ENCODE data around the gene RABEP2. TPM values are rescaled to one million over a fixed set of nuclear protein-coding genes. Genes with fewer than 3 reads are reported as not detected.
"Not testable (repeated sequence)": the region's sequence is repeated elsewhere in the genome, so short reads cannot be mapped to it uniquely, and the experiment has no call there.

The RABEP2 gene
- total RNA-seq, 1 donor, result 27.4 TPM

- no peak overlapping the region for H3K4me3 ChIP-seq (ENCODE audit: low read depth, low read length)
- DNase-seq (ENCODE audit: low read depth), result no peak
- TF ChIP-seq, protein P1, sequence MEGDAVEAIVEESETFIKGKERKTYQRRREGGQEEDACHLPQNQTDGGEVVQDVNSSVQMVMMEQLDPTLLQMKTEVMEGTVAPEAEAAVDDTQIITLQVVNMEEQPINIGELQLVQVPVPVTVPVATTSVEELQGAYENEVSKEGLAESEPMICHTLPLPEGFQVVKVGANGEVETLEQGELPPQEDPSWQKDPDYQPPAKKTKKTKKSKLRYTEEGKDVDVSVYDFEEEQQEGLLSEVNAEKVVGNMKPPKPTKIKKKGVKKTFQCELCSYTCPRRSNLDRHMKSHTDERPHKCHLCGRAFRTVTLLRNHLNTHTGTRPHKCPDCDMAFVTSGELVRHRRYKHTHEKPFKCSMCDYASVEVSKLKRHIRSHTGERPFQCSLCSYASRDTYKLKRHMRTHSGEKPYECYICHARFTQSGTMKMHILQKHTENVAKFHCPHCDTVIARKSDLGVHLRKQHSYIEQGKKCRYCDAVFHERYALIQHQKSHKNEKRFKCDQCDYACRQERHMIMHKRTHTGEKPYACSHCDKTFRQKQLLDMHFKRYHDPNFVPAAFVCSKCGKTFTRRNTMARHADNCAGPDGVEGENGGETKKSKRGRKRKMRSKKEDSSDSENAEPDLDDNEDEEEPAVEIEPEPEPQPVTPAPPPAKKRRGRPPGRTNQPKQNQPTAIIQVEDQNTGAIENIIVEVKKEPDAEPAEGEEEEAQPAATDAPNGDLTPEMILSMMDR (IDR thresholded peaks at IDR 0.05; ENCODE audit: insufficient read depth, low read length), result no peak
Observed at GRCh38 chr16:28891964-28892890, 32.8 kb downstream of the RABEP2 start.

DNA sequence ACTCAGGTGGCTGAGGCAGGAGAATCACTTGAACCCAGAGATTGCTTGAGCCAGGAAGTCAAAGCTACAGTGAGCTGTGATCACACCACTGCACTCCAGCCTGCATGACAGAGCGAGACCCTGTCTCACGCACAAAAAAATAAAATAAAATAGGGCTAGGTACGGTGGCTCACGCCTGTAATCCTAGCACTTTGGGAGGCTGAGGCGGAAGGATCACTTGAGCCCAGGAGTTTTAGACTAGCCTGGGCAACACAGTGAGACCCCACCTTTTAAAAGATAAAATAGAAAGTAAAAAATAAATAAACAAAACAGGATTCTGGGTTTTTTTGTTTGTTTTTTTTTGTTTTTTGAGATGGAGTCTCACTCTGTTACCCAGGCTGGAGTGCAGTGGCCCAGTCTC, 34.7 kb downstream of the RABEP2 start:
- DNase-seq (ENCODE audit: low read depth); H3K4me3 ChIP-seq (ENCODE audit: low read depth, low read length): not testable (repeated sequence)

DNA sequence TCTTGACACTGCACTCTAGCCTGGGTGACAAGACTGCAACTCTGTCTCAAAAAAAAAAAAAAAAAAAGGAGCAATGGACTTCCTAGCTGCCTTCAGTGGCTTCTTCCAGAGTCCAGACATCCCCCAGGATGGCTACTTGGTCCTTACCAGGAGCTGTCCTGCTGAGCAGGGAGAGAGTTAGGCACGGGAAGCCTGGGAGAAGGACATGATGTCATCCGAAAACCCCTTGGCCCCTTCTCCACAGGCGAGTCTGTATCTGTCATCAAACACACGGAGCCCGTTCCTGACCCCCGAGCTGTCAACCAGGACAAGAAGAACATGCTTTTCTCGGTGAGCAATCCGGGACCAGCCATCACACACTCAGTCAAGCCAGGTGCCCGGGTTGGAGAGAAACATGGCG, 38.1 kb downstream of the RABEP2 start:
- no peak for DNase-seq (ENCODE audit: low read depth)
- TF ChIP-seq, protein P1 (IDR thresholded peaks at IDR 0.05; ENCODE audit: insufficient read depth, low read length), result no peak
- no peak overlapping the region for H3K4me3 ChIP-seq (ENCODE audit: low read depth, low read length)

GRCh38 chr16:28884045-28884444, 41.0 kb downstream of the RABEP2 start:
- TF ChIP-seq, protein P1 (IDR thresholded peaks at IDR 0.05; ENCODE audit: insufficient read depth, low read length), result no peak
- no peak overlapping the region for H3K4me3 ChIP-seq (ENCODE audit: low read depth, low read length)
- DNase-seq (ENCODE audit: low read depth), result no peak

DNA sequence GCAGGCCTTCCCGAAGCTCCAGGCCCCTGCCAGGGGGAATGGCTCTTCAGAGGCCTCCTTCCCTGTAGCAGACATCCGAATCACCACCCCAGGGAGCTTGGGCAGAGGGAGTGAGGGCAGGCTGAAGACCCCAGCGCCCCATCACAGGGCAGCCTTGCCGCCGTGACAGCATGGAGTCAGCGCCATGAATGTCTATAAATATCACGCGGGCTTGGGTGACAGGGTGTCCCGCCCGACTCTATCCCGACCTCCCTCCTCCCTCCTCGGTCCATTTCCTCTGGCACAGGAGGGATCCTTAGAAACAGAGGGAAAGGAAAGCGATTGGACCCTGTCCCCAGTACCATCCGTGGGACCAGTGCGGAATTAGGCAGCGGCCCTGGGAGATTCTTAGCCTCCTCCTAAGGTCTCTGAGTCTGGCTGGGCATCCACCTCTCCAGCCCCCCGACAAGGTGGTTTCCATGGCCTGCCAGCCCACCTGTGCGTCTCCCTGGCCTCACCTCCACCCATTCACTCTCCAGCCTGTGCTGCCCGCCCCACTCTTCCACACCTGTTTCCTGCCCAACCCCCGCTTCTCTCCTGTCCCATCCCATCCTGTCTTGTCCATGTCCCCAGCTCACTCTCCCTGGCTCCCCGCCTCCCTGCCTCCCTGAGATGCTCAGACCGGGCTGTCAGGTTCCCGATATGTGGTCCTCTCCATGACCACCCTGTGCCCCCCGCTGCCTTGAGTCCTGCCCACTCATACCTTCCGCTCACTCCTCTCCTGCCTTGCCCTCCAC, 41.6 kb downstream of the RABEP2 start:
- TF ChIP-seq, protein P1 (IDR thresholded peaks at IDR 0.05; ENCODE audit: insufficient read depth, low read length), result no peak
- no peak for DNase-seq (ENCODE audit: low read depth)
- no peak overlapping the region for H3K4me3 ChIP-seq (ENCODE audit: low read depth, low read length)

GRCh38 chr16:28882551-28883160, 42.4 kb downstream of the RABEP2 start:
- H3K4me3 ChIP-seq (ENCODE audit: low read depth, low read length), result no peak overlapping the region
- DNase-seq (ENCODE audit: low read depth), result no peak
- TF ChIP-seq, protein P1 (IDR thresholded peaks at IDR 0.05; ENCODE audit: insufficient read depth, low read length), result no peak

DNA sequence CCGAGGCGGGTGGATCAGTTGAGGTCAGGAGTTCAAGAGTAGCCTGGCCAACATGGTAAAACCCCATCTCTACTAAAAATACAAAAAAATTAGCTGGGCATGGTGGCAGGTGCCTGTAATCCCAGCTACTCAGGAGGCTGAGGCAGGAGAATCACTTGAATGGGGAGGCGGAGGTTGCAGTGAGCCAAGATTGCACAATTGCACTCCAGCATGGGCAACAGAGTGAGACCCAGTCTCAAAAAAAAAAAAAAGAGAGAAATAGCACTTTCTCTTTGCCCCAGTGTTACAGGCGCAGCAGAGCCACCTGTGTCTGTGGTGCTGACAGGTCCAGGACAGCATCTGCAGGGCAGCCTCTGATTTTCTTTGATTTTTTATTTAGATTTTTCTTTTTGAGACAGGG, 43.5 kb downstream of the RABEP2 start:
- not testable (repeated sequence) for H3K4me3 ChIP-seq (ENCODE audit: low read depth, low read length); DNase-seq (ENCODE audit: low read depth)

Data from fibroblast of the aortic adventitia (primary cell).